HEK293T (cell line): ENCODE measurements around the gene NID2.

Experiments
- BHLHE40 ChIP-seq: fragments of 450-650 bp; IDR thresholded peaks from 2 replicates; pipeline ENCODE4 v1.6.1; 2016; ENCODE audit warnings: mild to moderate bottlenecking, moderate library complexity, borderline replicate concordance
- CTBP1 ChIP-seq: fragments of 450-650 bp; IDR thresholded peaks from 2 replicates; pipeline ENCODE4 v1.6.1; 2016; ENCODE audit warnings: borderline replicate concordance
- FOXA1 ChIP-seq: fragments of 450-650 bp; IDR thresholded peaks from 2 replicates; pipeline ENCODE4 v1.6.1; 2016; ENCODE audit warnings: mild to moderate bottlenecking
- FOXM1 ChIP-seq: fragments of 450-650 bp; IDR thresholded peaks from 2 replicates; pipeline ENCODE4 v1.6.1; 2017; ENCODE audit warnings: mild to moderate bottlenecking, borderline replicate concordance
- LEF1 ChIP-seq: fragments of 450-650 bp; IDR thresholded peaks from 2 replicates; pipeline ENCODE4 v1.6.1; 2017; ENCODE audit warnings: mild to moderate bottlenecking, borderline replicate concordance
- NFRKB ChIP-seq: fragments of 450-650 bp; IDR thresholded peaks from 2 replicates; pipeline ENCODE4 v1.6.1; 2016; ENCODE audit warnings: mild to moderate bottlenecking, moderate library complexity
- SP1 ChIP-seq: fragments of 450-650 bp; IDR thresholded peaks from 2 replicates; pipeline ENCODE4 v1.6.1; 2017
- SUZ12 ChIP-seq: fragments of 450-650 bp; IDR thresholded peaks from 2 replicates; pipeline ENCODE4 v1.6.1; 2016; ENCODE audit warnings: mild to moderate bottlenecking
- TARDBP ChIP-seq: fragments of 450-650 bp; IDR thresholded peaks from 2 replicates; pipeline ENCODE4 v1.6.1; 2016
- ZNF384 ChIP-seq: fragments of 450-650 bp; IDR thresholded peaks from 2 replicates; pipeline ENCODE4 v1.6.1; 2016
- TF ChIP-seq, protein P1 (sequence below): fragments of 450-650 bp; IDR thresholded peaks from 2 replicates; pipeline ENCODE4 v1.6.1; 2016

DNA sequence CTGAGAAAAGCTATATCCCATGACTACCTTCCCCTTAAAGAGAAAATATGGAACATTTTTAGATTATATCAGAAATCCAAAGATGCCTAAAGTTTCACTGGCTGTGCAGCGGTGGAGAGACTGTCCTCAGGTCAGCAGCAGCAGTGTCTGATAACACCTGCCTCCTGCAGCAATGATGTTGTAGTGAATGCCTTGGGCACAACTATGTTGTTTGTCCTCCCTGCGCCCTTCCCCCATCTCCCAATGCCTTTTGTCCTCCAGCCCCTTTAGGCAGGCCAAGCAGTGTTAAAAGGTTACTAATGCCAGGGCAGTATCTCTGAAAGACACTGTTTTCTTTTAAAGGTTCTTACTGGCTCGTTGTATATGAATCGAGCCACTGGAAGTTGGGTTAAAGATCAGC, 66.3 kb downstream of the NID2 start:
- TF ChIP-seq FOXA1 (no peak), SP1 (no peak), TARDBP (no peak), BHLHE40 (no peak), ZNF384 (no peak), LEF1 (no peak), NFRKB (no peak), FOXM1 (no peak), CTBP1 (no peak), SUZ12 (no peak)
- TF ChIP-seq, protein P1, sequence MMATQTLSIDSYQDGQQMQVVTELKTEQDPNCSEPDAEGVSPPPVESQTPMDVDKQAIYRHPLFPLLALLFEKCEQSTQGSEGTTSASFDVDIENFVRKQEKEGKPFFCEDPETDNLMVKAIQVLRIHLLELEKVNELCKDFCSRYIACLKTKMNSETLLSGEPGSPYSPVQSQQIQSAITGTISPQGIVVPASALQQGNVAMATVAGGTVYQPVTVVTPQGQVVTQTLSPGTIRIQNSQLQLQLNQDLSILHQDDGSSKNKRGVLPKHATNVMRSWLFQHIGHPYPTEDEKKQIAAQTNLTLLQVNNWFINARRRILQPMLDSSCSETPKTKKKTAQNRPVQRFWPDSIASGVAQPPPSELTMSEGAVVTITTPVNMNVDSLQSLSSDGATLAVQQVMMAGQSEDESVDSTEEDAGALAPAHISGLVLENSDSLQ, result no peak
